Transverse colon (tissue), 4 donors: ENCODE measurements around the gene PCSK6.

Source experiments
- POLR2A ChIP-seq: fragments of 450-650 bp; IDR thresholded peaks from one replicate; pipeline ENCODE4 v1.6.1; 2016; ENCODE audit warnings: antibody characterized with exemption, mild to moderate bottlenecking, moderate library complexity
- POLR2AphosphoS5 ChIP-seq, 3 donors: sonication (generic); formaldehyde crosslinking; IDR thresholded peaks; one replicate each; pipeline ENCODE4 v1.6.1; 2016; ENCODE audit warnings: antibody characterized with exemption in 3 of 3
- TF ChIP-seq, protein P1 (sequence below), 5 experiments: fragments of 200-600 bp in 3 of 5; fragments of 450-650 bp in 2 of 5; sonication (generic) in 3 of 5; IDR thresholded peaks; 1 replicate in 2 of 5; 2 replicates in 3 of 5; pipeline ENCODE4 v1.5.1; 2016 to 2017; ENCODE audit warnings: antibody characterized with exemption in 5 of 5, inconsistent platforms in 3 of 5, mild to moderate bottlenecking in 2 of 5, moderate library complexity in 1 of 5

GRCh38 chr15:101479342-101479845 is 10.1 kb downstream of the PCSK6 start:
- TF ChIP-seq, protein P1, sequence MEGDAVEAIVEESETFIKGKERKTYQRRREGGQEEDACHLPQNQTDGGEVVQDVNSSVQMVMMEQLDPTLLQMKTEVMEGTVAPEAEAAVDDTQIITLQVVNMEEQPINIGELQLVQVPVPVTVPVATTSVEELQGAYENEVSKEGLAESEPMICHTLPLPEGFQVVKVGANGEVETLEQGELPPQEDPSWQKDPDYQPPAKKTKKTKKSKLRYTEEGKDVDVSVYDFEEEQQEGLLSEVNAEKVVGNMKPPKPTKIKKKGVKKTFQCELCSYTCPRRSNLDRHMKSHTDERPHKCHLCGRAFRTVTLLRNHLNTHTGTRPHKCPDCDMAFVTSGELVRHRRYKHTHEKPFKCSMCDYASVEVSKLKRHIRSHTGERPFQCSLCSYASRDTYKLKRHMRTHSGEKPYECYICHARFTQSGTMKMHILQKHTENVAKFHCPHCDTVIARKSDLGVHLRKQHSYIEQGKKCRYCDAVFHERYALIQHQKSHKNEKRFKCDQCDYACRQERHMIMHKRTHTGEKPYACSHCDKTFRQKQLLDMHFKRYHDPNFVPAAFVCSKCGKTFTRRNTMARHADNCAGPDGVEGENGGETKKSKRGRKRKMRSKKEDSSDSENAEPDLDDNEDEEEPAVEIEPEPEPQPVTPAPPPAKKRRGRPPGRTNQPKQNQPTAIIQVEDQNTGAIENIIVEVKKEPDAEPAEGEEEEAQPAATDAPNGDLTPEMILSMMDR (IDR thresholded peaks at IDR 0.05) = no peak
- TF ChIP-seq POLR2A (no peak), POLR2AphosphoS5 (IDR thresholded peaks at IDR 0.05) (no peak)
